Stimulated activated naive CD8-positive, alpha-beta T cell treated with anti-CD3 and anti-CD28 coated beads, Interleukin-15, Interleukin-2, amounts not matched to agents 100 U/mL and 50 U/mL, for 24 hours (primary cell): ENCODE data around the gene UGT3A2.

Experiments used
- ATAC-seq: fragments of 150-1000 bp; cut with Tn5 transposase; one replicate; pipeline ENCODE4 v1.10.0; 2021
- DNase-seq: peaks from one replicate; pipeline ENCODE4 v3.0.0; 2021

The UGT3A2 gene

GRCh38 chr5:36066540-36067210 lies at the start of gene UGT3A2:
TSS of gene UGT3A2 (minus strand) at chr5:36066882. CDS start at chr5:36066789, 93 bp downstream.
- peak; percentile 19 for ATAC-seq
- DNase-seq, result no peak

GRCh38 chr5:36111238-36111637 lies 44.6 kb upstream of the UGT3A2 start:
- no peak for DNase-seq
- no peak for ATAC-seq

- DNase-seq (no peak), ATAC-seq (no peak)
These were observed 42.2 kb upstream of the UGT3A2 start for GRCh38 chr5:36108758-36109460.

GRCh38 chr5:36105819-36106218 lies 39.1 kb upstream of the UGT3A2 start:
- DNase-seq (no peak), ATAC-seq (no peak)

- DNase-seq (no peak), ATAC-seq (no peak)
These were observed 33.1 kb upstream of the UGT3A2 start for GRCh38 chr5:36099748-36100147.

- no peak for ATAC-seq
- DNase-seq, result no peak
These were observed 29.8 kb upstream of the UGT3A2 start for GRCh38 chr5:36096486-36096885.

GRCh38 chr5:36089989-36090388 lies 23.3 kb upstream of the UGT3A2 start:
- DNase-seq, result no peak
- ATAC-seq, result no peak

GRCh38 chr5:36079200-36079781 lies 12.6 kb upstream of the UGT3A2 start:
- peak; percentile 80 for ATAC-seq
- peak; percentile 11 for DNase-seq

GRCh38 chr5:36078430-36078829 lies 11.7 kb upstream of the UGT3A2 start:
- DNase-seq (no peak), ATAC-seq (no peak)

- peak; percentile 76 for ATAC-seq
- DNase-seq, result no peak
These were observed 7.0 kb upstream of the UGT3A2 start for GRCh38 chr5:36073595-36074216.

- ATAC-seq (no peak), DNase-seq (no peak)
These were observed 4.2 kb upstream of the UGT3A2 start for GRCh38 chr5:36070687-36071571.

- DNase-seq (no peak), ATAC-seq (no peak)
These were observed 2.1 kb upstream of the UGT3A2 start for GRCh38 chr5:36068751-36069281.

GRCh38 chr5:36066001-36066539 lies 612 bp downstream of the UGT3A2 start:
- no peak for DNase-seq
- no peak for ATAC-seq

GRCh38 chr5:36060420-36060887 lies 6.2 kb downstream of the UGT3A2 start:
- no peak for DNase-seq
- ATAC-seq, result no peak

- DNase-seq, result no peak
- no peak for ATAC-seq
These were observed 6.9 kb downstream of the UGT3A2 start for GRCh38 chr5:36059571-36060419.

GRCh38 chr5:36058776-36059175 lies 7.9 kb downstream of the UGT3A2 start:
- DNase-seq, result no peak
- no peak for ATAC-seq

- DNase-seq, result no peak
- ATAC-seq, result no peak
These were observed 9.3 kb downstream of the UGT3A2 start for GRCh38 chr5:36057386-36057785.

GRCh38 chr5:36056422-36056821 lies 10.3 kb downstream of the UGT3A2 start:
- ATAC-seq, result no peak
- DNase-seq, result no peak

GRCh38 chr5:36055984-36056383 lies 10.7 kb downstream of the UGT3A2 start:
- DNase-seq (no peak), ATAC-seq (no peak)

GRCh38 chr5:36054647-36055046 lies 12.0 kb downstream of the UGT3A2 start:
- DNase-seq, result no peak
- no peak for ATAC-seq
